Measurements from ENCODE around the gene MAMLD1. TPM values are rescaled to one million over a fixed set of nuclear protein-coding genes. Genes with fewer than 3 reads are reported as not detected.

The MAMLD1 gene
- total RNA-seq, 1 donor from 2014 or later = 3.0 TPM

- ATAC-seq (no peak), DNase-seq (no peak)
- no peak for TF ChIP-seq CTCF (IDR thresholded peaks at IDR 0.05)
- H3K9me3 ChIP-seq = no peaks in the 10 kb centered on the region
- H3K27ac ChIP-seq = no peak overlapping the region
- intact Hi-C loops (cut with DNase I) = no loop called here
- H3K27me3 ChIP-seq (ENCODE audit: low read depth) = no peaks in the 10 kb centered on the region
- H3K4me1 ChIP-seq = no peaks in the 10 kb centered on the region
- H3K4me3 ChIP-seq = no peak overlapping the region
- H3K36me3 ChIP-seq = no peaks in the 10 kb centered on the region
These were observed 47.4 kb downstream of the MAMLD1 start for GRCh38 chrX:150410513-150410912.

GRCh38 chrX:150411656-150412055 is 48.5 kb downstream of the MAMLD1 start:
- Histone ChIP-seq H3K27ac (no peak overlapping the region), H3K4me3 (no peak overlapping the region), H3K9me3 (no peaks in the 10 kb centered on the region), H3K27me3 (ENCODE audit: low read depth) (no peaks in the 10 kb centered on the region), H3K36me3 (no peaks in the 10 kb centered on the region), H3K4me1 (no peaks in the 10 kb centered on the region)
- ATAC-seq = no peak
- no peak for TF ChIP-seq CTCF (IDR thresholded peaks at IDR 0.05)
- intact Hi-C loops (cut with DNase I) = no loop called here
- no peak for DNase-seq

- no peak for TF ChIP-seq CTCF (IDR thresholded peaks at IDR 0.05)
- Histone ChIP-seq H3K9me3 (no peaks in the 10 kb centered on the region), H3K27me3 (ENCODE audit: low read depth) (no peaks in the 10 kb centered on the region), H3K36me3 (no peaks in the 10 kb centered on the region), H3K27ac (no peak overlapping the region), H3K4me3 (no peak overlapping the region), H3K4me1 (no peaks in the 10 kb centered on the region)
- DNase-seq = no peak
- no peak for ATAC-seq
- intact Hi-C loops (cut with DNase I) = no loop called here
These were observed 51.1 kb downstream of the MAMLD1 start for GRCh38 chrX:150414228-150414627.

- H3K27ac ChIP-seq = no peak overlapping the region
- intact Hi-C loops (cut with DNase I) = no loop called here
- no peaks in the 10 kb centered on the region for H3K4me1 ChIP-seq
- no peak for TF ChIP-seq CTCF (IDR thresholded peaks at IDR 0.05)
- DNase-seq = no peak
- no peaks in the 10 kb centered on the region for H3K9me3 ChIP-seq
- H3K4me3 ChIP-seq = no peak overlapping the region
- H3K36me3 ChIP-seq = no peaks in the 10 kb centered on the region
- H3K27me3 ChIP-seq (ENCODE audit: low read depth) = no peaks in the 10 kb centered on the region
- no peak for ATAC-seq
These were observed 53.4 kb downstream of the MAMLD1 start for GRCh38 chrX:150416469-150416868.

GRCh38 chrX:150421816-150422215 is 58.7 kb downstream of the MAMLD1 start:
- Histone ChIP-seq H3K9me3 (no peaks in the 10 kb centered on the region), H3K27ac (no peak overlapping the region), H3K36me3 (no peaks in the 10 kb centered on the region), H3K27me3 (ENCODE audit: low read depth) (no peaks in the 10 kb centered on the region), H3K4me1 (no peaks in the 10 kb centered on the region), H3K4me3 (no peak overlapping the region)
- ATAC-seq (no peak), DNase-seq (no peak)
- intact Hi-C loops (cut with DNase I) = no loop called here
- no peak for TF ChIP-seq CTCF (IDR thresholded peaks at IDR 0.05)

DNA sequence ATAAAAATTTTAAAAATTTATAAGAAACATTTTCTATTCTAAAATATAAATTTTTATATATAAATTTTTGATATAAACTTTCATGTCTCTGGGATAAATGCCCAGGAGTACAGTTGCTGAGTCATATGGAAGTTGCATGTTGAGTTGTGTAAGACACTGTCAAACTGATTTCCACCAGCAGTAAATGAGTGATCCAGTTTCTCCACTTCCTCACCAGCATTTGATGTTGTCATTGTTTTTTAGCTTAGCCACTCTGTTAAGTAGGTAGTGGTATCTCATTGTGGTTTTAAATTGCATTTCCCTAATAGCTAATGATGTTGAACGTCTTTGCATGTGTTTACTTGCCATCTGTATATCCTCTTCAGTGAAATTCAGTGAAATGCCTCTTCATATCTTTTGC is 66.5 kb downstream of the MAMLD1 start:
- TF ChIP-seq CTCF (IDR thresholded peaks at IDR 0.05) = no peak
- Histone ChIP-seq H3K4me3 (no peak overlapping the region), H3K4me1 (no peaks in the 10 kb centered on the region), H3K27ac (no peak overlapping the region), H3K27me3 (ENCODE audit: low read depth) (no peaks in the 10 kb centered on the region), H3K9me3 (no peaks in the 10 kb centered on the region), H3K36me3 (no peaks in the 10 kb centered on the region)
- intact Hi-C loops (cut with DNase I) = no loop called here
- no peak for DNase-seq
- peak in 1 of 2 donors; percentile 32 for ATAC-seq

Measured in lower lobe of right lung (tissue), 2 donors.